Panc1 (cell line): ENCODE measurements around the gene SIX3.

Experiments used
- CTCF ChIP-seq: fragments of 450-650 bp; IDR thresholded peaks from 2 replicates; pipeline ENCODE4 v1.5.1; 2017; ENCODE audit warnings: mild to moderate bottlenecking
- POLR2AphosphoS5 ChIP-seq: IDR thresholded peaks from 2 replicates; pipeline ENCODE4 v1.6.1; 2012; ENCODE audit warnings: mild to moderate bottlenecking, low read depth, low read length, moderate library complexity
- REST ChIP-seq, 2 experiments: IDR thresholded peaks; 2 replicates each; pipeline ENCODE4 v1.6.1; 2011 to 2012; ENCODE audit warnings: low read depth in 2 of 2, control low read depth in 1 of 2, low read length in 1 of 2, mild to moderate bottlenecking in 1 of 2, moderate library complexity in 1 of 2; ENCODE audit not compliant: insufficient read depth in 1 of 2
- SIN3A ChIP-seq: IDR thresholded peaks from 2 replicates; pipeline ENCODE4 v1.6.1; 2012; ENCODE audit warnings: low read depth, mild to moderate bottlenecking, low read length, moderate library complexity, borderline replicate concordance; ENCODE audit not compliant: insufficient read depth

GRCh38 chr2:44912660-44913059 is 28.8 kb upstream of the SIX3 start:
- TF ChIP-seq CTCF (no peak), POLR2AphosphoS5 (no peak), SIN3A (no peak), REST (IDR thresholded peaks at IDR 0.05; ENCODE audit: insufficient read depth in 1 of 2, low read depth in 2 of 2, low read length in 1 of 2) (no peak)
